ENCODE measurements around the gene MEIOC. TPM values are rescaled to one million over a fixed set of nuclear protein-coding genes. Genes with fewer than 3 reads are reported as not detected.

The MEIOC gene
- total RNA-seq = under 1 TPM in 1 of 4 donors, not detected in 3; 0.28 TPM

- Histone ChIP-seq H3K9me3 (no peaks in the 10 kb centered on the region), H3K4me3 (no peak within 1 kb of the TSS), H3K27me3 (peaks cover 9 to 13% of the 10 kb centered on the region in 2 donors), H3K4me1 (no peaks in the 10 kb centered on the region), H3K27ac (no peak within 1 kb of the TSS), H3K36me3 (no peaks in the 10 kb centered on the region)
- TF ChIP-seq CTCF (IDR thresholded peaks at IDR 0.05) (no peak), POLR2A (IDR thresholded peaks at IDR 0.05) (no peak)
- intact Hi-C loops (cut with DNase I; ENCODE audit: low total_unique reads) = no loop called here
- DNase-seq = no peak
Observed at GRCh38 chr17:44655983-44656710, at the start of gene MEIOC. TSS of gene MEIOC (plus strand) at chr17:44656468. CDS start at chr17:44656614, 146 bp downstream.

- H3K9me3 ChIP-seq = no peaks in the 10 kb centered on the region
- H3K36me3 ChIP-seq = no peaks in the 10 kb centered on the region
- TF ChIP-seq POLR2A (IDR thresholded peaks at IDR 0.05) (no peak), CTCF (IDR thresholded peaks at IDR 0.05) (no peak)
- H3K27ac ChIP-seq = no peak overlapping the region
- no peak for DNase-seq
- H3K4me3 ChIP-seq = no peak overlapping the region
- no peaks in the 10 kb centered on the region for H3K4me1 ChIP-seq
- H3K27me3 ChIP-seq = no peaks in the 10 kb centered on the region
- intact Hi-C loops (cut with DNase I; ENCODE audit: low total_unique reads) = no loop called here
Observed at GRCh38 chr17:44606658-44607057, 49.6 kb upstream of the MEIOC start.

- no peak overlapping the region for H3K4me3 ChIP-seq
- DNase-seq = no peak
Observed at GRCh38 chr17:44607836-44608690, 48.2 kb upstream of the MEIOC start.

GRCh38 chr17:44608727-44609435, 47.4 kb upstream of the MEIOC start:
- TF ChIP-seq CTCF (IDR thresholded peaks at IDR 0.05) (no peak), POLR2A (IDR thresholded peaks at IDR 0.05) (no peak)
- H3K27ac ChIP-seq = no peak overlapping the region
- no peaks in the 10 kb centered on the region for H3K9me3 ChIP-seq
- H3K4me1 ChIP-seq = no peaks in the 10 kb centered on the region
- H3K4me3 ChIP-seq = no peak overlapping the region
- no peaks in the 10 kb centered on the region for H3K27me3 ChIP-seq
- intact Hi-C loops (cut with DNase I; ENCODE audit: low total_unique reads) = no loop called here
- H3K36me3 ChIP-seq = no peaks in the 10 kb centered on the region
- no peak for DNase-seq

More at GRCh38 chr17:44607836-44608690, 48.2 kb upstream of the MEIOC start:
- H3K9me3 ChIP-seq = no peaks in the 10 kb centered on the region
- no peak overlapping the region for H3K27ac ChIP-seq
- H3K27me3 ChIP-seq = no peaks in the 10 kb centered on the region
- TF ChIP-seq CTCF (IDR thresholded peaks at IDR 0.05) = no peak
- no peak for TF ChIP-seq POLR2A (IDR thresholded peaks at IDR 0.05)
- no peaks in the 10 kb centered on the region for H3K4me1 ChIP-seq
- H3K36me3 ChIP-seq = no peaks in the 10 kb centered on the region
- intact Hi-C loops (cut with DNase I; ENCODE audit: low total_unique reads) = no loop called here

All from uterus (tissue), 4 donors.